ENCODE results near the gene OSM. TPM values are rescaled to one million over a fixed set of nuclear protein-coding genes. Genes with fewer than 3 reads are reported as not detected.

Gene OSM
- total RNA-seq, 1 donor from 2014 or later = not detected

- DNase-seq (ENCODE audit: extremely low read depth, low read depth, low spot score) = no peak
Observed at GRCh38 chr22:30297991-30298701, 31.5 kb upstream of the OSM start.

GRCh38 chr22:30297276-30297990, 30.8 kb upstream of the OSM start:
- DNase-seq (ENCODE audit: extremely low read depth, low read depth, low spot score) = no peak

- no peak for DNase-seq (ENCODE audit: extremely low read depth, low read depth, low spot score)
Observed at GRCh38 chr22:30296833-30297232, 30.2 kb upstream of the OSM start.

- DNase-seq (ENCODE audit: extremely low read depth, low read depth, low spot score) = no peak
Observed at GRCh38 chr22:30296324-30296723, 29.7 kb upstream of the OSM start.

GRCh38 chr22:30295576-30295975, 28.9 kb upstream of the OSM start:
- DNase-seq (ENCODE audit: extremely low read depth, low read depth, low spot score) = no peak

- DNase-seq (ENCODE audit: extremely low read depth, low read depth, low spot score) = no peak
Observed at GRCh38 chr22:30294830-30295229, 28.2 kb upstream of the OSM start.

GRCh38 chr22:30294066-30294465, 27.4 kb upstream of the OSM start:
- DNase-seq (ENCODE audit: extremely low read depth, low read depth, low spot score) = no peak

GRCh38 chr22:30293026-30293425, 26.4 kb upstream of the OSM start:
- DNase-seq (ENCODE audit: extremely low read depth, low read depth, low spot score) = no peak

- DNase-seq (ENCODE audit: extremely low read depth, low read depth, low spot score) = no peak
Observed at GRCh38 chr22:30292069-30292970, 25.7 kb upstream of the OSM start.

- peak; percentile 71 for DNase-seq (ENCODE audit: extremely low read depth, low read depth, low spot score)
Observed at GRCh38 chr22:30291058-30291892, 24.6 kb upstream of the OSM start.

- DNase-seq (ENCODE audit: extremely low read depth, low read depth, low spot score) = no peak
Observed at GRCh38 chr22:30290342-30291057, 23.8 kb upstream of the OSM start.

- DNase-seq (ENCODE audit: extremely low read depth, low read depth, low spot score) = no peak
Observed at GRCh38 chr22:30289980-30290313, 23.3 kb upstream of the OSM start.

- DNase-seq (ENCODE audit: extremely low read depth, low read depth, low spot score) = peak; percentile 78
Observed at GRCh38 chr22:30289141-30289979, 22.7 kb upstream of the OSM start, which contains the start of gene CASTOR1. Gene CASTOR1 (minus strand): TSS chr22:30289505. CDS start chr22:30289497, 8 bp downstream.

GRCh38 chr22:30288419-30289140, 21.9 kb upstream of the OSM start:
- DNase-seq (ENCODE audit: extremely low read depth, low read depth, low spot score) = no peak

- peak; percentile 62 for DNase-seq (ENCODE audit: extremely low read depth, low read depth, low spot score)
Observed at GRCh38 chr22:30287648-30288418, 21.2 kb upstream of the OSM start.

GRCh38 chr22:30286813-30287647, 20.4 kb upstream of the OSM start:
- DNase-seq (ENCODE audit: extremely low read depth, low read depth, low spot score) = no peak

GRCh38 chr22:30286331-30286730, 19.7 kb upstream of the OSM start:
- no peak for DNase-seq (ENCODE audit: extremely low read depth, low read depth, low spot score)

All from glomerular endothelial cell (primary cell).